ENCODE measurements around the gene TPM4. TPM values are rescaled to one million over a fixed set of nuclear protein-coding genes. Genes with fewer than 3 reads are reported as not detected.

Gene TPM4
- total and polyA plus RNA-seq, 9 donors = 181 to 338 (median 211) TPM

DNA sequence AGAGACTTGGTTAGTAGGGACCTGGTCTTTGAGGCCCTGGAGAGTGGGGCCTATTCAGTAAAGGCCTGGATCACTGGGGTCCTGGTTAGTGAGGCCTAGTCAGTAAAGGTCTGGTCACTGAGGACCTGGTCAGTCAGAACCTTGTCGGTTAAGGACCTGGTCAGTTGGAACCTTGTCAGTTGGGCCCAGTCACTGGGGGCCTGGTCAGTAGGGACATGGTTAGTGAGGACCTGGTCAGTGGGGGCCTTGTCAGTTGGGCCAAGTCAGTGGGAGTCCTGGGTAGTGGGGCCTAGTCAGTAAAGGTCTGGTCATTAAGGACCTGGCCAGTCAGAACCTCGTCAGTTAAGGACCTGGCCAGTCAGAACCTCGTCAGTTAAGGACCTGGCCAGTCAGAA, 43.2 kb upstream of the TPM4 start:
- Histone ChIP-seq H3K27ac (ENCODE audit: low read length) (no peak overlapping the region), H3K36me3 (ENCODE audit: control insufficient read depth, insufficient read depth, low read length) (no peaks in the 10 kb centered on the region), H3K4me3 (ENCODE audit: low read length) (no peak overlapping the region), H3K9me3 (replicated peaks; ENCODE audit: control insufficient read depth, low read depth, low read length) (no peaks in the 10 kb centered on the region), H3K27me3 (ENCODE audit: control insufficient read depth, insufficient read depth, low read length) (no peaks in the 10 kb centered on the region), H3K4me1 (ENCODE audit: control insufficient read depth, insufficient read depth, low read length) (no peaks in the 10 kb centered on the region)
- 55% methylated on average over 2 of the region's 3 CpGs for WGBS (ENCODE audit: insufficient coverage)
- DNase-seq = no peak

DNA sequence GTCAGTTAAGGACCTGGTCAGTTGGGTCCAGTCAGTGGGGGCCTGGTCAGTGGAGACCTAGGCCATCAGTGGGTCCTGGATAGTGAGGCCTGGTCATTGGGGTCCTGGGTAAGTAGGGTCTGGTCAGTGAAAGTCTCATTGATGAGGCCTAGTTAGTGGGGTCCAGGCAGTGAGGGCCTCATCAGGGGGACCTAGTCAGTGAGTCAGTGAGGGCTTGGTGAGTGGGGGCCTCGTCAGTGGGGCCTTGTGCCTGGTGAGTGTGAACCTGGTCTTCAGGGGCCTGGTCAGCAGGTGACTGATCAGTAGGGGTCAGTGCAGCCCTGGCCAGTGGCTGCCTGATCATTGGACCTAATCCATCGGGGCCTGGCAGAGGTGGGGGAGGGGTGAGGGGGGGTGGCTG, 42.6 kb upstream of the TPM4 start:
- Histone ChIP-seq H3K4me3 (ENCODE audit: low read length) (no peak overlapping the region), H3K9me3 (replicated peaks; ENCODE audit: control insufficient read depth, low read depth, low read length) (no peaks in the 10 kb centered on the region), H3K4me1 (ENCODE audit: control insufficient read depth, insufficient read depth, low read length) (no peaks in the 10 kb centered on the region), H3K36me3 (ENCODE audit: control insufficient read depth, insufficient read depth, low read length) (no peaks in the 10 kb centered on the region), H3K27ac (ENCODE audit: low read length) (no peak overlapping the region), H3K27me3 (ENCODE audit: control insufficient read depth, insufficient read depth, low read length) (no peaks in the 10 kb centered on the region)
- DNase-seq = no peak
- 69% methylated on average over 2 of the region's 2 CpGs for WGBS (ENCODE audit: insufficient coverage)

DNA sequence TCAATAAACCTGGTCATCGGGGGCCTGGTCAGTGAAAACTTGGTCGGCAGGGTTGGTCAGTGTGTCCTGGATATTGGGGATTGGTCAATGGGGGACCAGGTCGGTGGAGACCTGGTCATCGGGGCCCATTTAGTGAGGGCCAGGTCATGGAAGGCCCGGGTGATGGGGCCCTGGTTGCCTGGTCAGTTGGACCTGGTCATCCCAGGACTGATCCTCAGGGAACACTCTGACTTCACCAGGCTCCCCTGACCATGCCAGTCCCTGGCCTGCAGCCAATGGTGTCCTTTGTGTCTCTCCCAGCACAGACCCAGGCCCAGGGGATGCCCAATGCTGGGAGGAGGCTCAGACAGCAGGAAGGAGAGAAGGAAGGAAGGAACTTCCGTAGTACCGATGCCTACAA, 42.1 kb upstream of the TPM4 start:
- Histone ChIP-seq H3K9me3 (replicated peaks; ENCODE audit: control insufficient read depth, low read depth, low read length) (no peaks in the 10 kb centered on the region), H3K4me3 (ENCODE audit: low read length) (no peak overlapping the region), H3K27ac (ENCODE audit: low read length) (no peak overlapping the region), H3K36me3 (ENCODE audit: control insufficient read depth, insufficient read depth, low read length) (no peaks in the 10 kb centered on the region), H3K4me1 (ENCODE audit: control insufficient read depth, insufficient read depth, low read length) (no peaks in the 10 kb centered on the region), H3K27me3 (ENCODE audit: control insufficient read depth, insufficient read depth, low read length) (no peaks in the 10 kb centered on the region)
- DNase-seq = no peak
- 94% methylated on average over 5 of the region's 7 CpGs for whole genome bisulfite sequencing (ENCODE audit: insufficient coverage)

DNA sequence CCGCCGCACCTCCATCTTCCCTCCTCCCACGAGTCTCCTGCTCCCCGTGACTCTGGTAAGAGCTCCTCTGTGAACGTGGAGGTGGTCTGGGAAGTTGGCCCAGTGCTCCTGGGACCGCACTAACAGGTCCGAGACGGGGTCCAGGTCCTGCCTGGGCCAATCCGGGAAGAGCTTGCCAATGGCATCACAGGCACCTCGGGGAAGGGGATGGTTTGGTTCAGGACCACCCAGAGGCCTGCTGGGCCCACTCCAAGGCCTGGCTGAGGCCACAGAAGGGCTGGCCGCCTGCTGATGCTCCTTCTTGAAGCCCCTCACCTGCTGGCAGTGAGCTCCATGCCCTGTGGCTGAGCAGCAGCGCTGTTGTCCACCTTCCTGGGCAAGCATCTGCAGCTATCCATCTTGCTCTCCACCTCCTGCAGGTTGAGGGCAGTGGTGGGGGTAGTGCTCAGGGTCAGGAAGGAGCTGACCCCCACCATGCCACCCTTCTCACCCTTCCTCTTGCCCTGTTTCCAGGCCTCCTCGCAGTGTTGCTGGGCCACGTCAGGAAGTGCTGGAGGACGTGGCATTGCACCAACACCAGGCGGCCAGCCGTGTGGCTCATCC, 41.2 kb upstream of the TPM4 start:
- H3K27me3 ChIP-seq (ENCODE audit: control insufficient read depth, insufficient read depth, low read length) = no peaks in the 10 kb centered on the region
- no peaks in the 10 kb centered on the region for H3K4me1 ChIP-seq (ENCODE audit: control insufficient read depth, insufficient read depth, low read length)
- no peak overlapping the region for H3K27ac ChIP-seq (ENCODE audit: low read length)
- H3K4me3 ChIP-seq (ENCODE audit: low read length) = no peak overlapping the region
- no peaks in the 10 kb centered on the region for H3K36me3 ChIP-seq (ENCODE audit: control insufficient read depth, insufficient read depth, low read length)
- DNase-seq = no peak
- 68% methylated on average over 14 of the region's 17 CpGs for WGBS (ENCODE audit: insufficient coverage)
- no peaks in the 10 kb centered on the region for H3K9me3 ChIP-seq (replicated peaks; ENCODE audit: control insufficient read depth, low read depth, low read length)

DNA sequence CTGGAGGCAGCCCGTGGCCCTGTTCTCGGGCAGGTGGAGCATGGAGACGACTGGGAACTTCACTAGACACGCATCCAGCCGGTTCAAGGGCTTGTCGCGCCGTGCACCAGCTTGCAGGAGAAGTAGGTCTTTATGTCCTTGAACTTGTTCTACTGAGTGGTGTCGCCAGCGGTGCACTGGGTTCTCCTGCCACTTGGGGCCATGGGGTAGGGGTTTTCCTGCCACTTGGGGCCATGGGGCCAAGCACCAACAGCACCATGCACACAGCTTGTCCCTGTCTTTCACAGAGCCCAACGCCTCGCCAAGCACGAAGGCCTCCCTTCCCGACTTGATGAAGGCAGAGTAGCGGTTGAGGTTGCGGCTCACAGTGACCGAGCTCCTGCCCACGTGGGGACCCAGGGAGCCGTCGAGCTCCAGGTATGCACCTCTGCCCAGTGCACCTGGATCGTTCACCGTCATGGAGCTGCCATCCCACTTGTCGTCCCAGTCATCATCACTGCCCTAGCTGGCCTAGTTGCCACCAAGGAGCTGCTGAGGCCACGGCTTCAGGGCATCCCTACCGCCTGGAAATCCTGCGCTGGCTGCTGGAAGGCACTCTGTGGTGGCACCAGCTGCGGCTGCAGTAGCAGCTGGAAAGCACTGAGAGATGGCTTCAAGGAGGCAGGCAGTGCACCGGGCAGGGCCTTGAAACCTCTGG, 40.5 kb upstream of the TPM4 start:
- no peak overlapping the region for H3K27ac ChIP-seq (ENCODE audit: low read length)
- H3K27me3 ChIP-seq (ENCODE audit: control insufficient read depth, insufficient read depth, low read length) = no peaks in the 10 kb centered on the region
- no peaks in the 10 kb centered on the region for H3K4me1 ChIP-seq (ENCODE audit: control insufficient read depth, insufficient read depth, low read length)
- H3K9me3 ChIP-seq (replicated peaks; ENCODE audit: control insufficient read depth, low read depth, low read length) = no peaks in the 10 kb centered on the region
- no peak for DNase-seq
- no peak overlapping the region for H3K4me3 ChIP-seq (ENCODE audit: low read length)
- no peaks in the 10 kb centered on the region for H3K36me3 ChIP-seq (ENCODE audit: control insufficient read depth, insufficient read depth, low read length)
- WGBS (ENCODE audit: insufficient coverage) = 87% methylated on average over 20 of the region's 28 CpGs

DNA sequence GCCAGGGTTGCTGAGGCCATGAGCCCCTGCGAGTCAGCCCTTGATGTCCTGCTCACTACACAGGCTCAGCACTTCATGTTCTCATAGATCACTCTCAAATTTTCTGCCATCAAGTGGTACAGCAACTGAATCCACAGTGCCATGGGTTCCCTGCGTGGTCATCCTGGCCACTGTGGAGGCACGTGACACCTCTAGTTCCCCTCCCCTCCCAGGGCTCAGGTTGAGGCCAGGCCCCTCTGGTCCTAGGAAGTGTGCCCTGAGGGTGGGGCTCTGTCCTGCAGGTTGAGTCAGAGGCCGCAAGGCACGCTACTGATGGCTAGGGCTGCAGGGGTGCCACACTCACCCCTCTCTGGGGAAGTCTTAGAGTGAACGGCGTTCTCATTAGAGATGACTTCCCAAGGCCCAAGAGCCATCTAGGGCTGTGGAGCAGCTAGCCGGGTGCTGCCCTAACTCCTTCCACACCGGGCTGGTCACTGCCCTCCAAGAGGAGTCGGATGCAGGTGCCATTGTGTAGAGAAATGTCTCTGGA, 39.8 kb upstream of the TPM4 start:
- peaks cover 2% of the 10 kb centered on the region for H3K4me1 ChIP-seq (ENCODE audit: control insufficient read depth, insufficient read depth, low read length)
- no peaks in the 10 kb centered on the region for H3K36me3 ChIP-seq (ENCODE audit: control insufficient read depth, insufficient read depth, low read length)
- H3K27me3 ChIP-seq (ENCODE audit: control insufficient read depth, insufficient read depth, low read length) = no peaks in the 10 kb centered on the region
- no peak for DNase-seq
- no peak overlapping the region for H3K4me3 ChIP-seq (ENCODE audit: low read length)
- no peaks in the 10 kb centered on the region for H3K9me3 ChIP-seq (replicated peaks; ENCODE audit: control insufficient read depth, low read depth, low read length)
- 81% methylated on average over 6 of the region's 10 CpGs for WGBS (ENCODE audit: insufficient coverage)
- no peak overlapping the region for H3K27ac ChIP-seq (ENCODE audit: low read length)

DNA sequence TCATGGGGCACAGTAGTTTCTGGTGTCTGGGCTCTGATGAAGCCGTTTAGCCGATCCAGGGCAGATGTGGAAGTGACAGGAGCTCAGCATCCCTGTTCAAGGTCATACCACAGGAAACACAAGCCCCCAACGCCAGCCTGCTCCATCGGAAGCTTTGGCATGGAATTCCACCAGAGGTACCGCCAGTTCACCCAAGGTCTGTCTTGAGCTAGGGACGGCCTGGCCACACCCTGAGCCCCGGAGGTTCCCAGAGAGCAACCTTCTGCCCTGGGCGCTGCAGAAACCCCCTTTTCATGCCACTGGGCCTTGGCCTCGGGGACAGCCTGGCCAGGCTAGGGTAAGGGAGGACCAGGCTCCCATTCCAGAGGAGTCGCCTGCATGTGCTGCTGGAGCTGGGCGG, 39.4 kb upstream of the TPM4 start:
- Histone ChIP-seq H3K4me3 (ENCODE audit: low read length) (no peak overlapping the region), H3K4me1 (ENCODE audit: control insufficient read depth, insufficient read depth, low read length) (peaks cover 6% of the 10 kb centered on the region), H3K36me3 (ENCODE audit: control insufficient read depth, insufficient read depth, low read length) (no peaks in the 10 kb centered on the region), H3K27ac (ENCODE audit: low read length) (no peak overlapping the region), H3K9me3 (replicated peaks; ENCODE audit: control insufficient read depth, low read depth, low read length) (no peaks in the 10 kb centered on the region), H3K27me3 (ENCODE audit: control insufficient read depth, insufficient read depth, low read length) (no peaks in the 10 kb centered on the region)
- DNase-seq = no peak
- WGBS (ENCODE audit: insufficient coverage) = 78% methylated on average over 11 of the region's 11 CpGs

DNA sequence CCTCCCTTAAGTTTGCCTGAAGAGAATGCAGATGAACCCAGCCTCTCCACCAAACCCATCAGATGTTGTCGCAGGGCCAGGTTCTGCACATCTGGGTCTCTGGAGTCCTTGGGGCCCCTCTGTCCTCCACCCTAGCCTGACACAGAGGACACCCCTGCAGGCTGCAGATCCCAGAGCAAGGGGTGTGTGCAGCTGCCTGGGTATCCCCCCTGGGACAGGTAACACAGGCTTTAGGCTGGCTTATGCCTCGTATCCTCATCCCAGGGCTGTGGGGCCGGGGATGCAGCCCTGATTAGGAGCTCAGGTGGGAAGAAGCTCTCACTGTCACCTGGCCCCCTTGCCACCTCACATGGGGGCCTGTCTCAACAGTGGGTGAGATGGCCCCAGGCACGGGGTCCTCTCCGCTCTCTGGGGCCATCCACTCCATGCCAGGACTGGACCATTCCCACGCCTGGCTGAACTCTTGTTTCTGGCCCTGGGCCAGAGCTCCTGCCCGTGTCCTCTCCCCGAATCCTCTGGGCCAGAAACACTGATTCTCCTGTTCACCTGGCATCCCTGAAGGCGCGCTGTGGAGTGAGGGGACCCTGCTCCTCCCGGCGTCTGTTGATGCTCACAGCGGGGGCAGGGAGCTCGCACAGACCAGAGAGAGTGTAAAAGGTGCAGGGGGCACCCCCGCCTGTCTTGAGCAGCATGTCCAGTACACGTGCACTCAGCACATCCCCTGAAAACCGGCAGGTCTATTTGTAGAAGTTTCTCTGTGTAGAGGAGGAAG, 38.7 kb upstream of the TPM4 start:
- Histone ChIP-seq H3K36me3 (ENCODE audit: control insufficient read depth, insufficient read depth, low read length) (no peaks in the 10 kb centered on the region), H3K4me1 (ENCODE audit: control insufficient read depth, insufficient read depth, low read length) (peaks cover 6% of the 10 kb centered on the region), H3K4me3 (ENCODE audit: low read length) (no peak overlapping the region), H3K27ac (ENCODE audit: low read length) (no peak overlapping the region), H3K9me3 (replicated peaks; ENCODE audit: control insufficient read depth, low read depth, low read length) (no peaks in the 10 kb centered on the region), H3K27me3 (ENCODE audit: control insufficient read depth, insufficient read depth, low read length) (no peaks in the 10 kb centered on the region)
- WGBS (ENCODE audit: insufficient coverage) = 65% methylated on average over 14 of the region's 17 CpGs
- DNase-seq = no peak

DNA sequence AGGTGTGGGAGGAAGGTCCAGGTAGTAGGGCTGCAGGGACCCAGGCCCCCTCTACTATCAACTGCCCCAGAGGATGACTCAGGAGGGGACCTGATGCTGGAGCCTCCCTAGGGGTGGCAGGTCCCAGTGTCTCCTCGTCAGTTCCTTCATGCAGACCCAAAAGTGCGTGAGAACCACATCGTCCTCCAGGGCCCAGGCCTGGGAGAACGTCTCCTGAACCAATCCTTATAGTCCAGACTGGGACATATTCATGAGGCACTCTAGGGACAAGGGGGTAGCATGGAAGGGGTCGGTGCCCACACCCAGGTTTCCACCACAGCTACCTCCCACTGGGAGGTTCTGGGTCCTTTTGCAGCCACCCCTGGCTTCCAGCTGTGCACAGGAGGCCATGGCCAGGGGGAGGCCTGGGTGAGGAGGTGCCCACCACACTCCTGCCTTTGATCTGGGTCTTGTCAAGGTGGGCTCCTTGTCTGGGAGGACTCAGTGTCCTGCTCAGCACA, 38.0 kb upstream of the TPM4 start:
- H3K27me3 ChIP-seq (ENCODE audit: control insufficient read depth, insufficient read depth, low read length) = no peaks in the 10 kb centered on the region
- WGBS (ENCODE audit: insufficient coverage) = 71% methylated on average over 4 of the region's 5 CpGs
- peaks cover 6% of the 10 kb centered on the region for H3K4me1 ChIP-seq (ENCODE audit: control insufficient read depth, insufficient read depth, low read length)
- H3K9me3 ChIP-seq (replicated peaks; ENCODE audit: control insufficient read depth, low read depth, low read length) = no peaks in the 10 kb centered on the region
- H3K27ac ChIP-seq (ENCODE audit: low read length) = no peak overlapping the region
- H3K4me3 ChIP-seq (ENCODE audit: low read length) = no peak overlapping the region
- DNase-seq = no peak
- no peaks in the 10 kb centered on the region for H3K36me3 ChIP-seq (ENCODE audit: control insufficient read depth, insufficient read depth, low read length)

DNA sequence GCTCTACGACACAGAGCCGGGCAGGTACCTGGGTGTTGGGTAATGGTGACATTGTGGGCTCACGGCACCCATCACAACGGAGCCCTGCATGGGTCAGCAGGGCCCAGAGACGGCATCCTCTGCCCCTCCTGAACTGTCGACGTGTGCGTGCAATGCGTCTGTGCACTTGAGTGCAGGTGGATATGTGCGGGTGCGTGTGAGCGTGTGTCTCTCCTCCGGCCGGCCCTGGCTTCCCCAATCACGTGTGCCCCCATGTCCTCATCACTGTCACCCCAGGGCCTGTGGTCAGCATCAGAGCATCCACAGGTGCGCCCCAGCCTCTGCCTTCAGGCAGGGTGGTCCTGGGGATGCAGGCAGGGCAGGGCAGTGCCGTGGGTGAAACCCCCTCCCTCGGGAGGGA, 37.2 kb upstream of the TPM4 start:
- Histone ChIP-seq H3K9me3 (replicated peaks; ENCODE audit: control insufficient read depth, low read depth, low read length) (no peaks in the 10 kb centered on the region), H3K4me1 (ENCODE audit: control insufficient read depth, insufficient read depth, low read length) (peaks cover 6% of the 10 kb centered on the region), H3K27ac (ENCODE audit: low read length) (no peak overlapping the region), H3K36me3 (ENCODE audit: control insufficient read depth, insufficient read depth, low read length) (no peaks in the 10 kb centered on the region), H3K27me3 (ENCODE audit: control insufficient read depth, insufficient read depth, low read length) (no peaks in the 10 kb centered on the region), H3K4me3 (ENCODE audit: low read length) (no peak overlapping the region)
- 89% methylated on average over 18 of the region's 18 CpGs for WGBS (ENCODE audit: insufficient coverage)
- no peak for DNase-seq
